ENCODE results near the gene HOXA4. TPM values are rescaled to one million over a fixed set of nuclear protein-coding genes. Genes with fewer than 3 reads are reported as not detected.

The HOXA4 gene
- total RNA-seq, 1 donor from 2014 or later, result not detected

GRCh38 chr7:27128034-27128433, 2.5 kb downstream of the HOXA4 start:
- DNase-seq, result no peak
- H3K9me3 Mint-ChIP-seq (ENCODE audit: unreplicated experiment), result peaks cover 9% of the 10 kb centered on the region
- H3K4me3 Mint-ChIP-seq (ENCODE audit: unreplicated experiment), result no peak overlapping the region
- H3K36me3 Mint-ChIP-seq (ENCODE audit: unreplicated experiment), result no peaks in the 10 kb centered on the region
- TF ChIP-seq, protein P1, sequence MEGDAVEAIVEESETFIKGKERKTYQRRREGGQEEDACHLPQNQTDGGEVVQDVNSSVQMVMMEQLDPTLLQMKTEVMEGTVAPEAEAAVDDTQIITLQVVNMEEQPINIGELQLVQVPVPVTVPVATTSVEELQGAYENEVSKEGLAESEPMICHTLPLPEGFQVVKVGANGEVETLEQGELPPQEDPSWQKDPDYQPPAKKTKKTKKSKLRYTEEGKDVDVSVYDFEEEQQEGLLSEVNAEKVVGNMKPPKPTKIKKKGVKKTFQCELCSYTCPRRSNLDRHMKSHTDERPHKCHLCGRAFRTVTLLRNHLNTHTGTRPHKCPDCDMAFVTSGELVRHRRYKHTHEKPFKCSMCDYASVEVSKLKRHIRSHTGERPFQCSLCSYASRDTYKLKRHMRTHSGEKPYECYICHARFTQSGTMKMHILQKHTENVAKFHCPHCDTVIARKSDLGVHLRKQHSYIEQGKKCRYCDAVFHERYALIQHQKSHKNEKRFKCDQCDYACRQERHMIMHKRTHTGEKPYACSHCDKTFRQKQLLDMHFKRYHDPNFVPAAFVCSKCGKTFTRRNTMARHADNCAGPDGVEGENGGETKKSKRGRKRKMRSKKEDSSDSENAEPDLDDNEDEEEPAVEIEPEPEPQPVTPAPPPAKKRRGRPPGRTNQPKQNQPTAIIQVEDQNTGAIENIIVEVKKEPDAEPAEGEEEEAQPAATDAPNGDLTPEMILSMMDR (IDR thresholded peaks at IDR 0.05; ENCODE audit: partially characterized antibody, unreplicated experiment), result no peak
- H3K4me1 Mint-ChIP-seq (ENCODE audit: low read depth, unreplicated experiment), result no peaks in the 10 kb centered on the region
- H3K27ac Mint-ChIP-seq (ENCODE audit: unreplicated experiment), result no peak overlapping the region
- H3K27me3 Mint-ChIP-seq (ENCODE audit: unreplicated experiment), result peaks cover 42% of the 10 kb centered on the region

DNA sequence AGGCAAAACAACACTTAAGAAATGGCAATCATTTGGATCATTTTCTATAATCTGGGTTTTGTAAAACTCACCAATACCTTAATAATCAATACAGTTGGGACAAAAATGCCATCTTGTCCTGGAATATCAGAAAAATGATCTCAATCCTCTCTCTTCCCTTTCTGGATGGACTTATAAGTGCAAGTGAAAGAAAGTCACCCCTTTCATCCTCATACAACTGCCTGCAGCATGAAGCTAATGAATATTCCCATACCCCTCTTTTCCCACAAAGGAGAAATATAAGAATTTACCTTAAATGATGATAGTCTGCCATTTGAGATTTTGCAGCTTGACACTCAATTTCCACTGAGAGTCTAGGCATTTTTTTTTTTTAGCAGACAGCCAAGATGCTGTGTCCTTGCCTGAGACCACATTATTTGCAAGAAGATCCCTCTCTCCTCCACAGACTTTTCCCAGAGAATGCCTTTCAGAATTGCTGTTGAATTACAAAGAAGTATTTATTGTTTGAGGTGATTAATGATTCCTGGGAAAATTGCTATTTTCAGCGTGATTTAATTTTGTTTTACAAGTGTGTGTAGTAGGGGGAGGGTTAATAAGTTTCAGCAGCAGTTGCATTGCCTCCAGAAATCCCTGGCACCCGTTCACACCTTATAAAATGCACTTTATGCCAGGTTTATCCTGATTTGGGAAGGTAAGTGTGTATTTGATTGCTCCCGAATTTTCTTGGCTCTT, 3.8 kb downstream of the HOXA4 start:
- no peak for DNase-seq
- TF ChIP-seq, protein P1 (IDR thresholded peaks at IDR 0.05; ENCODE audit: partially characterized antibody, unreplicated experiment), result no peak
- no peaks in the 10 kb centered on the region for H3K36me3 Mint-ChIP-seq (ENCODE audit: unreplicated experiment)
- no peak overlapping the region for H3K4me3 Mint-ChIP-seq (ENCODE audit: unreplicated experiment)
- H3K27ac Mint-ChIP-seq (ENCODE audit: unreplicated experiment), result no peak overlapping the region
- H3K4me1 Mint-ChIP-seq (ENCODE audit: low read depth, unreplicated experiment), result no peaks in the 10 kb centered on the region
- H3K27me3 Mint-ChIP-seq (ENCODE audit: unreplicated experiment), result peaks cover 43% of the 10 kb centered on the region
- peaks cover 11% of the 10 kb centered on the region for H3K9me3 Mint-ChIP-seq (ENCODE audit: unreplicated experiment)

GRCh38 chr7:27125986-27126394, 4.6 kb downstream of the HOXA4 start:
- Mint-ChIP-seq H3K27ac (ENCODE audit: unreplicated experiment) (no peak overlapping the region), H3K27me3 (ENCODE audit: unreplicated experiment) (peaks cover 37% of the 10 kb centered on the region), H3K4me3 (ENCODE audit: unreplicated experiment) (no peak overlapping the region), H3K4me1 (ENCODE audit: low read depth, unreplicated experiment) (no peaks in the 10 kb centered on the region), H3K9me3 (ENCODE audit: unreplicated experiment) (peaks cover 10% of the 10 kb centered on the region), H3K36me3 (ENCODE audit: unreplicated experiment) (no peaks in the 10 kb centered on the region)
- DNase-seq, result no peak
- TF ChIP-seq, protein P1 (IDR thresholded peaks at IDR 0.05; ENCODE audit: partially characterized antibody, unreplicated experiment), result no peak

- DNase-seq, result no peak
- TF ChIP-seq, protein P1 (IDR thresholded peaks at IDR 0.05; ENCODE audit: partially characterized antibody, unreplicated experiment), result no peak
- no peak overlapping the region for H3K27ac Mint-ChIP-seq (ENCODE audit: unreplicated experiment)
- H3K27me3 Mint-ChIP-seq (ENCODE audit: unreplicated experiment), result peaks cover 39% of the 10 kb centered on the region
- H3K9me3 Mint-ChIP-seq (ENCODE audit: unreplicated experiment), result peaks cover 10% of the 10 kb centered on the region
- no peaks in the 10 kb centered on the region for H3K4me1 Mint-ChIP-seq (ENCODE audit: low read depth, unreplicated experiment)
- no peak overlapping the region for H3K4me3 Mint-ChIP-seq (ENCODE audit: unreplicated experiment)
- H3K36me3 Mint-ChIP-seq (ENCODE audit: unreplicated experiment), result no peaks in the 10 kb centered on the region
These were observed 5.5 kb downstream of the HOXA4 start for GRCh38 chr7:27124902-27125689.
